Ureter (tissue), 1 donor: Measurements from ENCODE around the gene WNT3A. TPM values are rescaled to one million over a fixed set of nuclear protein-coding genes. Genes with fewer than 3 reads are reported as not detected.

Experiments
- DNase-seq: peaks from one replicate; pipeline ENCODE4 v3.0.0-alpha.2; 2020; ENCODE audit warnings: low spot score
- total RNA-seq: library from RNA; stranded (reverse); gene quantifications from one replicate; pipeline ENCODE4 v1.2.4, GENCODE V29; 2023
- donor health status: DM: yes; HTN: yes; CAD: no.

The WNT3A gene
- total RNA-seq, 1 donor from 2014 or later, result 0.21 TPM

GRCh38 chr1:228048659-228049298 lies 42.0 kb downstream of the WNT3A start:
- DNase-seq, result no peak

GRCh38 chr1:228050571-228051231 lies 43.9 kb downstream of the WNT3A start:
- no peak for DNase-seq

- DNase-seq, result no peak
These were observed 51.6 kb downstream of the WNT3A start for GRCh38 chr1:228058172-228058948.

- no peak for DNase-seq
These were observed 52.3 kb downstream of the WNT3A start for GRCh38 chr1:228058949-228059633.

- DNase-seq, result peak; percentile 89
These were observed 53.0 kb downstream of the WNT3A start for GRCh38 chr1:228059634-228060457.

- DNase-seq, result no peak
These were observed 53.8 kb downstream of the WNT3A start for GRCh38 chr1:228060458-228061190.

- DNase-seq, result no peak
These were observed 54.8 kb downstream of the WNT3A start for GRCh38 chr1:228061411-228062084.

GRCh38 chr1:228062085-228062791 lies 55.4 kb downstream of the WNT3A start:
- no peak for DNase-seq

- no peak for DNase-seq
These were observed 56.0 kb downstream of the WNT3A start for GRCh38 chr1:228062812-228063211.

GRCh38 chr1:228063251-228064191 lies 56.7 kb downstream of the WNT3A start:
- DNase-seq, result no peak

- no peak for DNase-seq
These were observed 57.5 kb downstream of the WNT3A start for GRCh38 chr1:228064296-228064695.

GRCh38 chr1:228064741-228065542 lies 58.1 kb downstream of the WNT3A start:
- DNase-seq, result no peak

GRCh38 chr1:228065543-228066347 lies 58.9 kb downstream of the WNT3A start:
- DNase-seq, result no peak

- no peak for DNase-seq
These were observed 59.6 kb downstream of the WNT3A start for GRCh38 chr1:228066416-228066815.

- DNase-seq, result no peak
These were observed 60.3 kb downstream of the WNT3A start for GRCh38 chr1:228066891-228067654.

GRCh38 chr1:228068359-228068758 lies 61.6 kb downstream of the WNT3A start:
- no peak for DNase-seq
